ENCODE measurements around the gene TPP2. TPM values are rescaled to one million over a fixed set of nuclear protein-coding genes. Genes with fewer than 3 reads are reported as not detected.
A peak's percentile ranks its signal among the peaks of the same experiment; 100 is the strongest.

Gene TPP2
- total and polyA plus RNA-seq, 9 of the 15 experiments (the other 6 are each of a cell fraction or from before 2014, with no cell fraction given): 18.8 to 87.7 (median 55.9) TPM

- ChIA-PET POLR2A (no interaction called here), CTCF (ENCODE audit: low intra/inter-chr PET ratio) (no interaction called here)
- Histone ChIP-seq H3K27ac (ENCODE audit: extremely low read depth, low read depth, low read length) (no peak overlapping the region), H3K4me2 (ENCODE audit: insufficient read depth, low read length) (no peak overlapping the region), H3K79me2 (ENCODE audit: control insufficient read depth, insufficient read depth, low read length) (no peaks in the 10 kb centered on the region), H3K9me3 (replicated peaks; ENCODE audit: control insufficient read depth, insufficient read depth, low read depth, low read length) (no peaks in the 10 kb centered on the region), H3K27me3 (ENCODE audit: control insufficient read depth in 2 of 2, insufficient read depth in 2 of 2, low read length in 2 of 2) (peaks cover 4 to 12% of the 10 kb centered on the region in 2 experiments; a peak in 3 of 5 replicates), H3K36me3 (ENCODE audit: control insufficient read depth, insufficient read depth, low read length) (no peaks in the 10 kb centered on the region), H3K4me1 (replicated peaks in 1 of 2; ENCODE audit: control insufficient read depth in 2 of 2, insufficient read depth in 2 of 2, low read length in 2 of 2) (no peaks in the 10 kb centered on the region), H2AFZ (ENCODE audit: low read depth, low read length) (no peak overlapping the region), H3K9ac (ENCODE audit: insufficient read depth in 1 of 2, low read depth in 2 of 2, low read length in 2 of 2) (no peak overlapping the region), H3K4me3 (no peak overlapping the region), H3K9me1 (ENCODE audit: control insufficient read depth, insufficient read depth, low read length) (no peaks in the 10 kb centered on the region), H4K20me1 (replicated peaks; ENCODE audit: control insufficient read depth, insufficient read depth, low read length) (no peaks in the 10 kb centered on the region)
- intact Hi-C loops (cut with micrococcal nuclease): no loop called here
- DNase-seq (ENCODE audit: extremely low read depth in 1 of 4, low spot score in 3 of 4) (no peak), FAIRE-seq (no peak), ATAC-seq (0 out of 3 replicates have a peak, but pooled peaks have one; percentile 29)
- WGBS (ENCODE audit: insufficient coverage, low coverage, missing lambda C conversion rate): 3% methylated on average over 3 of the region's 3 CpGs
- no TSS peak for BruUV-seq (replicated peaks)
- in situ Hi-C loops (cut with MboI): no loop called here
- TF ChIP-seq MLX (CRISPR knock-in tag; conservative IDR thresholded peaks at IDR 0.05) (no peak), TBL1XR1 (IDR thresholded peaks at IDR 0.05; ENCODE audit: low read length in 2 of 2) (no peak), ZNF398 (CRISPR knock-in tag; IDR thresholded peaks at IDR 0.05) (no peak)
These were observed 89.2 kb downstream of the TPP2 start for GRCh38 chr13:102686024-102686423.

All from K562 (cell line).